AG09309 (cell line): ENCODE data around the gene TRERF1.

Experiments used
- DNase-seq: peaks from one replicate; pipeline ENCODE4 v3.0.0-alpha.2; 2010; ENCODE audit warnings: low read depth
- H3K4me3 ChIP-seq: 2 replicates; pipeline ENCODE4 v1.5.1; 2011; ENCODE audit warnings: mild to moderate bottlenecking, low read depth, low read length, moderate library complexity; ENCODE audit not compliant: control insufficient read depth
- TF ChIP-seq, protein P1 (sequence below): IDR thresholded peaks from 2 replicates; pipeline ENCODE4 v1.5.1; 2011; ENCODE audit warnings: mild to moderate bottlenecking, low read depth, low read length, inconsistent platforms; ENCODE audit not compliant: insufficient read depth, control insufficient read depth; ENCODE audit errors: missing control alignments

Gene TRERF1

DNA sequence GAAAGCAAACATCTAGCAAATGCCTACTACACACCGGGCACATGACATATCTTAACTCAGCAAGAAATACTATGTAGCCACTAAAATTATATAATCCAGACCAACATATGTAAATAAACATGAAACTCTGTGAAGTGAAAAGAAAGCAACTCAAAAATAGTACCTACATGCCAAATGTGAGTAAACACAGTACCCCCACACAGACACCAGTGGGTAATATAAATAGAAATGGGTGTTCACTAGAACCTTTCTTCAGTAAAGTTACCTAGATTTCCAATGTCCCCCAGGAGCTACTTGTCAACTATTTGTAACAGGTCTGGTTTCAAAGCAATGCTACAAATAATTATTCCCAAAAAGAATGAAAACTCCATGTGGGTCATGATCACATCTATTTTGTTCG is 25.5 kb downstream of the TRERF1 start:
- TF ChIP-seq, protein P1, sequence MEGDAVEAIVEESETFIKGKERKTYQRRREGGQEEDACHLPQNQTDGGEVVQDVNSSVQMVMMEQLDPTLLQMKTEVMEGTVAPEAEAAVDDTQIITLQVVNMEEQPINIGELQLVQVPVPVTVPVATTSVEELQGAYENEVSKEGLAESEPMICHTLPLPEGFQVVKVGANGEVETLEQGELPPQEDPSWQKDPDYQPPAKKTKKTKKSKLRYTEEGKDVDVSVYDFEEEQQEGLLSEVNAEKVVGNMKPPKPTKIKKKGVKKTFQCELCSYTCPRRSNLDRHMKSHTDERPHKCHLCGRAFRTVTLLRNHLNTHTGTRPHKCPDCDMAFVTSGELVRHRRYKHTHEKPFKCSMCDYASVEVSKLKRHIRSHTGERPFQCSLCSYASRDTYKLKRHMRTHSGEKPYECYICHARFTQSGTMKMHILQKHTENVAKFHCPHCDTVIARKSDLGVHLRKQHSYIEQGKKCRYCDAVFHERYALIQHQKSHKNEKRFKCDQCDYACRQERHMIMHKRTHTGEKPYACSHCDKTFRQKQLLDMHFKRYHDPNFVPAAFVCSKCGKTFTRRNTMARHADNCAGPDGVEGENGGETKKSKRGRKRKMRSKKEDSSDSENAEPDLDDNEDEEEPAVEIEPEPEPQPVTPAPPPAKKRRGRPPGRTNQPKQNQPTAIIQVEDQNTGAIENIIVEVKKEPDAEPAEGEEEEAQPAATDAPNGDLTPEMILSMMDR = no peak
- no peak for DNase-seq
- no peak overlapping the region for H3K4me3 ChIP-seq

DNA sequence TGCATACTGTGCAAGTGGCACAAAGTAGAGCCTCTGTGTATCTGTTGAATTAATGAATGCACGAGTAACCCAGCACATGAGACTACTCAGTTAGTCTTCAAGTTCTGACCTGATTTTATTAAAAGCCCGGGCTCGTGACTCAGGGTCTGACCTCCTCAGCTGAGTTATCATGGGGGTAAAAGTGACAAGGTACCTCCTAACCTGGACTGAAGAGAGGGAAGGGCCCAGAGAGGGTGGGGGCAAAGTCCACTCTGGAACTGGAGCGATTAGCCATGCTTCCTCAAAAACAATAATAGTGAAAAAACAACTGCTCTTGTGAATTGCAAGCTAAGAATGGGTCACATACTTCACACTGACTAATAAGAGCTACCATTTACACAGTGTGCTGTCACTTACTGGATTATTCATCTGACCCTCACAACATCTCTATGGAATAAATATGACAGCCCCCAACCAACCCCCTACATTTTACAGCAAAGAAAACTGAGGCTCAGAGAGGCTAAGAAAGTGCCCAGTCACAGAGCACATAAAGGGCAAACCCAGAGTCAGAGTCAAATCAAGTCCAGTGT is 26.7 kb downstream of the TRERF1 start:
- no peak for DNase-seq
- no peak overlapping the region for H3K4me3 ChIP-seq
- TF ChIP-seq, protein P1 = no peak

DNA sequence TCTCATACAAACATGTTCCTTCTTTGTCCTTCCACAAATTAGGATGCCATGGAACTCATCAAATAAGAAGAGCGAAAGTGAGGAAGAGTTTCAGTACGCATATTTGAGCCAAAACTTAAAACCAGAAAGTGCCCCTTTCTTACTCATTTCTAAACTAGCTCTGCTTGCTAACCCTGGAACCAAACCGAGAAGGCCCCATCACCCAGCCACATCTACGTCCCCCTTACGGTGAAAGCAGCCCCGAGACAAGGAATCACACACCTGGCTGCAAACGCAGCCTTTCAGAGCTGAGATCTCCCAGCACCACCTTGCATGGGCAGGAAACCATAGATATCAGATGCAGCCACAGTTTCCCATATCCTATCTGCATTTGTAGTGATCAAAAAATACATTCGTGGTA is 28.5 kb downstream of the TRERF1 start:
- TF ChIP-seq, protein P1 = no peak
- DNase-seq = no peak

DNA sequence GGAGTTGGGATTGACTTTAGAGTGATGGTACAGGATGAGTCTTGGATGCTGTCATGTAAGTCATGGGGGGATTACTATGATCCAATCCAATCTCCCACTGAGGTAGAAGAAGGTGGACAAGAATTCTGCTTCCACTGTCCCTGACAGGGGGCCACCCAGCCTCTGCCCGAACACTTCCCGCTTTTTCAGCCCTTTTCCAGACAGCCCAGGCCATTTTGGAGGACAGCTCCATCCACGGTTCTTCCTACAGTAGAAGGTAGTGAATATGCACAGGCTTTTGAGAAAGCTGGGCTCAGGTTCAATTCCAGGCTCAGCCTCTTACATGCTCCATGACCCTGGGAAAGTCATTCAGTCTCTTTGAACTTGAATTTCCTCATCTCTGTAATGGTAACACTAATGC is 31.0 kb downstream of the TRERF1 start:
- H3K4me3 ChIP-seq = no peak overlapping the region
- no peak for DNase-seq
- TF ChIP-seq, protein P1 = no peak

More for the DNA sequence above, 28.5 kb downstream of the TRERF1 start:
- no peak overlapping the region for H3K4me3 ChIP-seq

DNA sequence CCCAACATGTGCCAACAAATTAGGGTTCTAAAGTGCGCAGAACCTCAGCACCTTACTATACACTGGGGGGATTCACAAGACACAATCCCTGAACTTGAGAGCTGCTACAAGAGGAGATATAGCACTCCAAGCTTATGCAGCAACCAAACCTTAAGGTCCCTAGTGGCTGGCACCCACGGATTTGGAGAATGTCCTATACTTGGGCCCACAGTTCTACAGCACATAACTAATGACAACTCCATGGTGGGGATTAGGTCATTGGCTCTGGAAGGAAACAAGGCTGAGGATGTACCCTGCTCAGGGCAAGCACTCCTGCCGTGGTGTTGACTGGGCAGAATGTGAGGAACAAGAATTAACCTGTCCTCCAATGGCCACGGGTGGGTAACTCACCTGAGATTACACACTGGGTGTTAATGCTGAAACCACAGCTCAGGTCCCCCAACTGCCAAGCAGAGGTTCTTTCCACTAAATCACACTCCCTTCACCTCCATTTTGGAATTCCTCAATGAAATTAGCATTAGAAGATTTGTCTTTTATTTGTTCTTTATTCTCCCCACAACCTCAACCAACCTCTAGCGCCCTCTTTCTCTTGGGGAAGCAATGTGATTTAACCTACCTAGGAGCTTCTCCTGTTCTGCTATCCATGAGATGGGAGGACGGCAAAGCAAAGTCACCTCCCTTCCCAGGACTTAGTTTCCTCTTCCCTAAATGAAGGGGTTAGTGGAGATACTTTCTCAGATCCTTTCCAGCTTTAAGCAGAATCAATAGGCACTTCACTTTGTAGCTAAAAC is 32.0 kb downstream of the TRERF1 start:
- no peak overlapping the region for H3K4me3 ChIP-seq
- TF ChIP-seq, protein P1 = no peak
- no peak for DNase-seq

DNA sequence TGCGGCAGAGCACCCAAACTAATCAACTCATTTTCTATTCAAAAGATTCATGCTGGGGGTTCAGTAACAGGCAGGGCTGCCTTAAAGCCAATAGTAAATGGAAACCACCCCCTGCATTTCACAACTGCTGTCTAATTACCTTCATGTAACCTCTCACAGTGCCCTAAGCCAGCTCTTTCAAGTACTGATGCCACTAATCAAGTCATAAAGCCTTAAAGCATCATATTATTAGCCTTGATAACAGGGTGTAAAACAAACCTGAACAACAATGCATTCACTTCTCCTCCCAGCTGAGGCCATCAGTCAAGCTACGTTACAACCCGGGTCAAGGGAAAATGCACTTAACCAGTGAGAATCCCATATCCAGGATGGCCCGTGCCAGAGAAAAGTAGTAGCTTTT is 33.0 kb downstream of the TRERF1 start:
- no peak for DNase-seq
- TF ChIP-seq, protein P1 = no peak

More for the DNA sequence above, 33.0 kb downstream of the TRERF1 start:
- H3K4me3 ChIP-seq = no peak overlapping the region
